ENCODE measurements around the gene SECISBP2L. TPM values are rescaled to one million over a fixed set of nuclear protein-coding genes. Genes with fewer than 3 reads are reported as not detected.

The SECISBP2L gene
- total and polyA plus RNA-seq, 10 of the 15 experiments (the other 5 are each of a cell fraction or from before 2014, with no cell fraction given), result 1.4 to 24.2 (median 10.4) TPM

DNA sequence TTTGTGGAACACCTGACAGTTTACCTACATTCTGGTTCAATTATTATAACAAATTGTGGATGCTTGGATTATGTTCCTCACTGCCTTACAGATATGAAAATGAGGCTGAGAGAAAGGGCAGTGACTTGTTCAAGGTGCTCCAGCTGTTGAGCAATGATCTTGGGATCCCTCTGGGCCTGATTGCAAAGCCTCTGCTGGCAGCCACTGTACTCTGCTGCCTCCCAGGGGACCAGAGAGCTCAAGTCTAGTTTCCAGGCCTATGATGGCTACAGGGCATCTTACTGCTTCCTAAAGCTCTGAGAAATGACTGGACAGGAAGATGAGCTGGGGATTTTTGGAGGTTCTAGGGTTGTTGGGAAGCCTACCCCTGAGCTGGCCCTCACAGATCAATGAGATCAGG, 80.3 kb downstream of the SECISBP2L start:
- no TSS peak for BruUV-seq (replicated peaks)
- Histone ChIP-seq H3K4me3 (no peak overlapping the region), H3K4me2 (ENCODE audit: control insufficient read depth, insufficient read depth) (no peak overlapping the region), H2AFZ (ENCODE audit: control insufficient read depth, low read depth, low read length) (peak overlapping the region; percentile 11; the same call in 1 of the 2 replicates), H3K9ac (ENCODE audit: control insufficient read depth, insufficient read depth, low read length) (no peak overlapping the region), H3K9me3 (replicated peaks; ENCODE audit: control insufficient read depth, insufficient read depth, low read length) (no peaks in the 10 kb centered on the region; the same call in 2 of the 3 replicates), H3K36me3 (ENCODE audit: control insufficient read depth in 2 of 2, insufficient read depth in 2 of 2, low read length in 1 of 2) (no peaks in the 10 kb centered on the region), H3K27ac (ENCODE audit: control insufficient read depth, insufficient read depth) (no peak overlapping the region), H3K27me3 (replicated peaks in 1 of 2; ENCODE audit: control insufficient read depth in 2 of 2, insufficient read depth in 2 of 2, low read length in 1 of 2) (peaks cover 0 to 11% of the 10 kb centered on the region in 2 experiments; a peak in 2 of 4 replicates), H3K79me2 (ENCODE audit: control insufficient read depth, insufficient read depth, low read length) (no peaks in the 10 kb centered on the region), H4K20me1 (ENCODE audit: control insufficient read depth, insufficient read depth) (no peaks in the 10 kb centered on the region), H3K4me1 (ENCODE audit: control insufficient read depth, insufficient read depth, low read length) (no peaks in the 10 kb centered on the region; the same call in 1 of the 2 replicates)
- POLR2A ChIA-PET, result interaction anchor here (0.7 to 2.3 kb wide), 5 partner anchors 11 to 94 kb away, joined by 3 to 9 read pairs (median 4); partner anchors contain the start of gene EID1
- DNase-seq (ENCODE audit: low read depth, low spot score), result peak; percentile 33
- in situ Hi-C loops (cut with MboI), result no loop called here
- FAIRE-seq, result no peak
- SMC1A ChIA-PET (ENCODE audit: uncharacterized antibody, unreplicated experiment), result interaction anchor here (0.9 to 6.6 kb wide), 27 partner anchors 9 to 1063 kb away, joined by 3 to 112 read pairs (median 4); partner anchors contain the start of genes CEP152, COPS2 and EID1
- intact Hi-C loops (cut with micrococcal nuclease; ENCODE audit: unreplicated experiment), result loop anchor here (1.0 to 5.0 kb wide), 2 partner anchors 84 to 104 kb away; no protein-coding TSS in a partner anchor
- CTCF ChIA-PET, result interaction anchor here (0.6 to 9.1 kb wide), 25 partner anchors 10 to 629 kb away, joined by 3 to 129 read pairs (median 6); partner anchors contain the start of genes COPS2 and EID1
- RAD21 ChIA-PET (ENCODE audit: unreplicated experiment), result interaction anchor here (0.7 to 5.1 kb wide), 18 partner anchors 8 to 455 kb away, joined by 3 to 78 read pairs (median 4); partner anchors contain the start of gene EID1
- ATAC-seq, result peak; percentile 87
- no peak for TF ChIP-seq EZH2 (IDR thresholded peaks at IDR 0.05; ENCODE audit: borderline replicate concordance, control insufficient read depth, low read depth, low read length)
- TF ChIP-seq, protein P1, sequence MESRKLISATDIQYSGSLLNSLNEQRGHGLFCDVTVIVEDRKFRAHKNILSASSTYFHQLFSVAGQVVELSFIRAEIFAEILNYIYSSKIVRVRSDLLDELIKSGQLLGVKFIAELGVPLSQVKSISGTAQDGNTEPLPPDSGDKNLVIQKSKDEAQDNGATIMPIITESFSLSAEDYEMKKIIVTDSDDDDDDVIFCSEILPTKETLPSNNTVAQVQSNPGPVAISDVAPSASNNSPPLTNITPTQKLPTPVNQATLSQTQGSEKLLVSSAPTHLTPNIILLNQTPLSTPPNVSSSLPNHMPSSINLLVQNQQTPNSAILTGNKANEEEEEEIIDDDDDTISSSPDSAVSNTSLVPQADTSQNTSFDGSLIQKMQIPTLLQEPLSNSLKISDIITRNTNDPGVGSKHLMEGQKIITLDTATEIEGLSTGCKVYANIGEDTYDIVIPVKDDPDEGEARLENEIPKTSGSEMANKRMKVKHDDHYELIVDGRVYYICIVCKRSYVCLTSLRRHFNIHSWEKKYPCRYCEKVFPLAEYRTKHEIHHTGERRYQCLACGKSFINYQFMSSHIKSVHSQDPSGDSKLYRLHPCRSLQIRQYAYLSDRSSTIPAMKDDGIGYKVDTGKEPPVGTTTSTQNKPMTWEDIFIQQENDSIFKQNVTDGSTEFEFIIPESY (IDR thresholded peaks at IDR 0.05), result no peak
- TF ChIP-seq RAD21 (IDR thresholded peaks at IDR 0.05; ENCODE audit: insufficient read depth, low read depth, low read length), result peak; percentile 67
- TF ChIP-seq, protein P2, sequence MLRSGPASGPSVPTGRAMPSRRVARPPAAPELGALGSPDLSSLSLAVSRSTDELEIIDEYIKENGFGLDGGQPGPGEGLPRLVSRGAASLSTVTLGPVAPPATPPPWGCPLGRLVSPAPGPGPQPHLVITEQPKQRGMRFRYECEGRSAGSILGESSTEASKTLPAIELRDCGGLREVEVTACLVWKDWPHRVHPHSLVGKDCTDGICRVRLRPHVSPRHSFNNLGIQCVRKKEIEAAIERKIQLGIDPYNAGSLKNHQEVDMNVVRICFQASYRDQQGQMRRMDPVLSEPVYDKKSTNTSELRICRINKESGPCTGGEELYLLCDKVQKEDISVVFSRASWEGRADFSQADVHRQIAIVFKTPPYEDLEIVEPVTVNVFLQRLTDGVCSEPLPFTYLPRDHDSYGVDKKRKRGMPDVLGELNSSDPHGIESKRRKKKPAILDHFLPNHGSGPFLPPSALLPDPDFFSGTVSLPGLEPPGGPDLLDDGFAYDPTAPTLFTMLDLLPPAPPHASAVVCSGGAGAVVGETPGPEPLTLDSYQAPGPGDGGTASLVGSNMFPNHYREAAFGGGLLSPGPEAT (IDR thresholded peaks at IDR 0.05; ENCODE audit: low read depth), result no peak
- TF ChIP-seq, protein P3, sequence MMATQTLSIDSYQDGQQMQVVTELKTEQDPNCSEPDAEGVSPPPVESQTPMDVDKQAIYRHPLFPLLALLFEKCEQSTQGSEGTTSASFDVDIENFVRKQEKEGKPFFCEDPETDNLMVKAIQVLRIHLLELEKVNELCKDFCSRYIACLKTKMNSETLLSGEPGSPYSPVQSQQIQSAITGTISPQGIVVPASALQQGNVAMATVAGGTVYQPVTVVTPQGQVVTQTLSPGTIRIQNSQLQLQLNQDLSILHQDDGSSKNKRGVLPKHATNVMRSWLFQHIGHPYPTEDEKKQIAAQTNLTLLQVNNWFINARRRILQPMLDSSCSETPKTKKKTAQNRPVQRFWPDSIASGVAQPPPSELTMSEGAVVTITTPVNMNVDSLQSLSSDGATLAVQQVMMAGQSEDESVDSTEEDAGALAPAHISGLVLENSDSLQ (IDR thresholded peaks at IDR 0.05), result no peak
- TF ChIP-seq, protein P4, sequence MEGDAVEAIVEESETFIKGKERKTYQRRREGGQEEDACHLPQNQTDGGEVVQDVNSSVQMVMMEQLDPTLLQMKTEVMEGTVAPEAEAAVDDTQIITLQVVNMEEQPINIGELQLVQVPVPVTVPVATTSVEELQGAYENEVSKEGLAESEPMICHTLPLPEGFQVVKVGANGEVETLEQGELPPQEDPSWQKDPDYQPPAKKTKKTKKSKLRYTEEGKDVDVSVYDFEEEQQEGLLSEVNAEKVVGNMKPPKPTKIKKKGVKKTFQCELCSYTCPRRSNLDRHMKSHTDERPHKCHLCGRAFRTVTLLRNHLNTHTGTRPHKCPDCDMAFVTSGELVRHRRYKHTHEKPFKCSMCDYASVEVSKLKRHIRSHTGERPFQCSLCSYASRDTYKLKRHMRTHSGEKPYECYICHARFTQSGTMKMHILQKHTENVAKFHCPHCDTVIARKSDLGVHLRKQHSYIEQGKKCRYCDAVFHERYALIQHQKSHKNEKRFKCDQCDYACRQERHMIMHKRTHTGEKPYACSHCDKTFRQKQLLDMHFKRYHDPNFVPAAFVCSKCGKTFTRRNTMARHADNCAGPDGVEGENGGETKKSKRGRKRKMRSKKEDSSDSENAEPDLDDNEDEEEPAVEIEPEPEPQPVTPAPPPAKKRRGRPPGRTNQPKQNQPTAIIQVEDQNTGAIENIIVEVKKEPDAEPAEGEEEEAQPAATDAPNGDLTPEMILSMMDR (IDR thresholded peaks at IDR 0.05 in 2 of 3, conservative IDR thresholded peaks at IDR 0.05 in 1 of 3; ENCODE audit: control insufficient read depth in 2 of 3, extremely low read depth in 1 of 3, insufficient read depth in 1 of 3, low read depth in 3 of 3, low read length in 3 of 3), result peak; percentile 11 to 67 (median 31); a peak in 4 of 6 replicates
- TF ChIP-seq SMC3 (IDR thresholded peaks at IDR 0.05; ENCODE audit: borderline replicate concordance, low read length), result peak; percentile 42; the same call in 1 of the 2 replicates
- peak; percentile 55 for TF ChIP-seq MEF2B (IDR thresholded peaks at IDR 0.05; ENCODE audit: partially characterized antibody, poor library complexity, severe bottlenecking)
- TF ChIP-seq, protein P5, sequence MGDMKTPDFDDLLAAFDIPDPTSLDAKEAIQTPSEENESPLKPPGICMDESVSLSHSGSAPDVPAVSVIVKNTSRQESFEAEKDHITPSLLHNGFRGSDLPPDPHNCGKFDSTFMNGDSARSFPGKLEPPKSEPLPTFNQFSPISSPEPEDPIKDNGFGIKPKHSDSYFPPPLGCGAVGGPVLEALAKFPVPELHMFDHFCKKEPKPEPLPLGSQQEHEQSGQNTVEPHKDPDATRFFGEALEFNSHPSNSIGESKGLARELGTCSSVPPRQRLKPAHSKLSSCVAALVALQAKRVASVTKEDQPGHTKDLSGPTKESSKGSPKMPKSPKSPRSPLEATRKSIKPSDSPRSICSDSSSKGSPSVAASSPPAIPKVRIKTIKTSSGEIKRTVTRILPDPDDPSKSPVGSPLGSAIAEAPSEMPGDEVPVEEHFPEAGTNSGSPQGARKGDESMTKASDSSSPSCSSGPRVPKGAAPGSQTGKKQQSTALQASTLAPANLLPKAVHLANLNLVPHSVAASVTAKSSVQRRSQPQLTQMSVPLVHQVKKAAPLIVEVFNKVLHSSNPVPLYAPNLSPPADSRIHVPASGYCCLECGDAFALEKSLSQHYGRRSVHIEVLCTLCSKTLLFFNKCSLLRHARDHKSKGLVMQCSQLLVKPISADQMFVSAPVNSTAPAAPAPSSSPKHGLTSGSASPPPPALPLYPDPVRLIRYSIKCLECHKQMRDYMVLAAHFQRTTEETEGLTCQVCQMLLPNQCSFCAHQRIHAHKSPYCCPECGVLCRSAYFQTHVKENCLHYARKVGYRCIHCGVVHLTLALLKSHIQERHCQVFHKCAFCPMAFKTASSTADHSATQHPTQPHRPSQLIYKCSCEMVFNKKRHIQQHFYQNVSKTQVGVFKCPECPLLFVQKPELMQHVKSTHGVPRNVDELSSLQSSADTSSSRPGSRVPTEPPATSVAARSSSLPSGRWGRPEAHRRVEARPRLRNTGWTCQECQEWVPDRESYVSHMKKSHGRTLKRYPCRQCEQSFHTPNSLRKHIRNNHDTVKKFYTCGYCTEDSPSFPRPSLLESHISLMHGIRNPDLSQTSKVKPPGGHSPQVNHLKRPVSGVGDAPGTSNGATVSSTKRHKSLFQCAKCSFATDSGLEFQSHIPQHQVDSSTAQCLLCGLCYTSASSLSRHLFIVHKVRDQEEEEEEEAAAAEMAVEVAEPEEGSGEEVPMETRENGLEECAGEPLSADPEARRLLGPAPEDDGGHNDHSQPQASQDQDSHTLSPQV (IDR thresholded peaks at IDR 0.05), result no peak
- TF ChIP-seq YY1 (IDR thresholded peaks at IDR 0.05; ENCODE audit: low read depth, low read length), result 0 out of 2 replicates have a peak, but pooled peaks have one; percentile 30
- TF ChIP-seq ZNF384 (IDR thresholded peaks at IDR 0.05; ENCODE audit: borderline replicate concordance, low read depth, low read length), result no peak

Measured in GM12878 (cell line).